ENCODE results near the gene RGL3.

Gene RGL3

GRCh38 chr19:11451327-11451870, 32.3 kb upstream of the RGL3 start:
- no peak for TF ChIP-seq CTCF (IDR thresholded peaks at IDR 0.05)
- Histone ChIP-seq H3K27ac (no peak overlapping the region), H3K4me3 (ENCODE audit: low read depth in 1 of 2, low read length in 1 of 2) (no peak overlapping the region), H3K36me3 (peaks cover 48% of the 10 kb centered on the region), H3K4me1 (ENCODE audit: control insufficient read depth in 1 of 2, insufficient read depth in 1 of 2, low read depth in 1 of 2, low read length in 1 of 2) (no peaks in the 10 kb centered on the region), H3K27me3 (peaks cover 39% of the 10 kb centered on the region), H3K9me3 (no peaks in the 10 kb centered on the region)

GRCh38 chr19:11450570-11451326, 31.6 kb upstream of the RGL3 start:
- Histone ChIP-seq H3K27me3 (peaks cover 35% of the 10 kb centered on the region), H3K9me3 (no peaks in the 10 kb centered on the region), H3K27ac (no peak overlapping the region), H3K4me1 (ENCODE audit: control insufficient read depth in 1 of 2, insufficient read depth in 1 of 2, low read depth in 1 of 2, low read length in 1 of 2) (no peaks in the 10 kb centered on the region), H3K4me3 (ENCODE audit: low read depth in 1 of 2, low read length in 1 of 2) (no peak overlapping the region), H3K36me3 (peaks cover 55% of the 10 kb centered on the region)
- no peak for TF ChIP-seq CTCF (IDR thresholded peaks at IDR 0.05)

- Histone ChIP-seq H3K9me3 (no peaks in the 10 kb centered on the region), H3K4me3 (ENCODE audit: low read depth in 1 of 2, low read length in 1 of 2) (no peak overlapping the region), H3K27me3 (peaks cover 22% of the 10 kb centered on the region), H3K36me3 (peaks cover 72% of the 10 kb centered on the region), H3K27ac (no peak overlapping the region), H3K4me1 (ENCODE audit: control insufficient read depth in 1 of 2, insufficient read depth in 1 of 2, low read depth in 1 of 2, low read length in 1 of 2) (no peaks in the 10 kb centered on the region)
- no peak for TF ChIP-seq CTCF (IDR thresholded peaks at IDR 0.05)
Observed at GRCh38 chr19:11448923-11449554, 29.9 kb upstream of the RGL3 start.

- no peaks in the 10 kb centered on the region for H3K4me1 ChIP-seq (ENCODE audit: control insufficient read depth in 1 of 2, insufficient read depth in 1 of 2, low read depth in 1 of 2, low read length in 1 of 2)
- peaks cover 17% of the 10 kb centered on the region for H3K27me3 ChIP-seq
- peaks cover 77% of the 10 kb centered on the region for H3K36me3 ChIP-seq
- no peak overlapping the region for H3K27ac ChIP-seq
- no peak for TF ChIP-seq CTCF (IDR thresholded peaks at IDR 0.05)
- H3K4me3 ChIP-seq (ENCODE audit: low read depth in 1 of 2, low read length in 1 of 2): no peak overlapping the region
- H3K9me3 ChIP-seq: no peaks in the 10 kb centered on the region
Observed at GRCh38 chr19:11448410-11448809, 29.3 kb upstream of the RGL3 start.

- Histone ChIP-seq H3K4me3 (ENCODE audit: low read depth in 1 of 2, low read length in 1 of 2) (no peak overlapping the region), H3K9me3 (no peaks in the 10 kb centered on the region), H3K27ac (no peak overlapping the region), H3K36me3 (peaks cover 84% of the 10 kb centered on the region), H3K27me3 (peaks cover 9% of the 10 kb centered on the region), H3K4me1 (ENCODE audit: control insufficient read depth in 1 of 2, insufficient read depth in 1 of 2, low read depth in 1 of 2, low read length in 1 of 2) (no peaks in the 10 kb centered on the region)
- no peak for TF ChIP-seq CTCF (IDR thresholded peaks at IDR 0.05)
Observed at GRCh38 chr19:11447347-11448262, 28.5 kb upstream of the RGL3 start.

All from neutrophil (primary cell).